Right lobe of liver (tissue), 4 donors: Measurements from ENCODE around the gene MPP4.

Source experiments
- POLR2A ChIP-seq: fragments of 450-650 bp; IDR thresholded peaks from one replicate; pipeline ENCODE4 v1.6.1; 2017; ENCODE audit warnings: antibody characterized with exemption, mild to moderate bottlenecking
- TF ChIP-seq, protein P1 (sequence below), 4 donors: fragments of 200-600 bp in 3 of 4; fragments of 450-650 bp in 1 of 4; IDR thresholded peaks; one replicate each; pipeline versions ENCODE4 v1.5.1 to v1.8.0; 2016 to 2022; ENCODE audit warnings: antibody characterized with exemption in 4 of 4, mild to moderate bottlenecking in 2 of 4
- donor health status: DM: no; HTN: no; CAD: no.
- donor health status: DM: no; HTN: no; CAD: no.
- donor health status: DM: no; HTN: yes; CAD: no.

DNA sequence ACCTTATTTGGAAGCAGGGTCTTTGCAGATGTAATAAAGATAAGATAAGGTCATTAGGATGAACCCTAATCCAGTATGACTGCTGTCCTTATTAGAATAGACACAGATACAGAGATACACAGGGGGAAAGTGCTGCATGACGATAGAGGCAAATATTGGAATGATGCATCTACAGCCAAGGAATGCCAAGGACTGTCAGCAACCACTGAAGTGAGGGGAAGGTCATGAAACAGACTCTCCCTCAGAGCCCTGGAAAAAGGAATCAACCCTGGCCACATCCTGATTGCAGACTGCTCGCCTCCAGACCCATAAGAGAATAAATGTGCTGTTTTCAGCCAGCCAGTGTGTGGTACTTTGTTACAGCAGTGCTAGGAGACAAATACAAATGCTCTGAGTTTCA, 69.9 kb downstream of the MPP4 start:
- TF ChIP-seq, protein P1, sequence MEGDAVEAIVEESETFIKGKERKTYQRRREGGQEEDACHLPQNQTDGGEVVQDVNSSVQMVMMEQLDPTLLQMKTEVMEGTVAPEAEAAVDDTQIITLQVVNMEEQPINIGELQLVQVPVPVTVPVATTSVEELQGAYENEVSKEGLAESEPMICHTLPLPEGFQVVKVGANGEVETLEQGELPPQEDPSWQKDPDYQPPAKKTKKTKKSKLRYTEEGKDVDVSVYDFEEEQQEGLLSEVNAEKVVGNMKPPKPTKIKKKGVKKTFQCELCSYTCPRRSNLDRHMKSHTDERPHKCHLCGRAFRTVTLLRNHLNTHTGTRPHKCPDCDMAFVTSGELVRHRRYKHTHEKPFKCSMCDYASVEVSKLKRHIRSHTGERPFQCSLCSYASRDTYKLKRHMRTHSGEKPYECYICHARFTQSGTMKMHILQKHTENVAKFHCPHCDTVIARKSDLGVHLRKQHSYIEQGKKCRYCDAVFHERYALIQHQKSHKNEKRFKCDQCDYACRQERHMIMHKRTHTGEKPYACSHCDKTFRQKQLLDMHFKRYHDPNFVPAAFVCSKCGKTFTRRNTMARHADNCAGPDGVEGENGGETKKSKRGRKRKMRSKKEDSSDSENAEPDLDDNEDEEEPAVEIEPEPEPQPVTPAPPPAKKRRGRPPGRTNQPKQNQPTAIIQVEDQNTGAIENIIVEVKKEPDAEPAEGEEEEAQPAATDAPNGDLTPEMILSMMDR (IDR thresholded peaks at IDR 0.05), result no peak
- TF ChIP-seq POLR2A, result no peak
